GM12864 (cell line): ENCODE data around the gene RNU7-1.
A peak's percentile ranks its signal among the peaks of the same experiment; 100 is the strongest.

ENCODE experiments used
- DNase-seq: peaks from one replicate; pipeline ENCODE4 v3.0.0-alpha.2; 2011; ENCODE audit warnings: low read depth
- H3K4me3 ChIP-seq: 2 replicates; pipeline ENCODE4 v1.5.1; 2011; ENCODE audit warnings: mild to moderate bottlenecking, low read depth, low read length, control low read depth
- TF ChIP-seq, protein P1 (sequence below): IDR thresholded peaks from 2 replicates; pipeline ENCODE4 v1.5.1; 2011; ENCODE audit warnings: low read depth, mild to moderate bottlenecking, moderate library complexity, low read length, control low read depth, inconsistent platforms; ENCODE audit errors: missing control alignments

The RNU7-1 gene

GRCh38 chr12:6928022-6928702, 15.5 kb upstream of the RNU7-1 start:
- DNase-seq: no peak
- TF ChIP-seq, protein P1, sequence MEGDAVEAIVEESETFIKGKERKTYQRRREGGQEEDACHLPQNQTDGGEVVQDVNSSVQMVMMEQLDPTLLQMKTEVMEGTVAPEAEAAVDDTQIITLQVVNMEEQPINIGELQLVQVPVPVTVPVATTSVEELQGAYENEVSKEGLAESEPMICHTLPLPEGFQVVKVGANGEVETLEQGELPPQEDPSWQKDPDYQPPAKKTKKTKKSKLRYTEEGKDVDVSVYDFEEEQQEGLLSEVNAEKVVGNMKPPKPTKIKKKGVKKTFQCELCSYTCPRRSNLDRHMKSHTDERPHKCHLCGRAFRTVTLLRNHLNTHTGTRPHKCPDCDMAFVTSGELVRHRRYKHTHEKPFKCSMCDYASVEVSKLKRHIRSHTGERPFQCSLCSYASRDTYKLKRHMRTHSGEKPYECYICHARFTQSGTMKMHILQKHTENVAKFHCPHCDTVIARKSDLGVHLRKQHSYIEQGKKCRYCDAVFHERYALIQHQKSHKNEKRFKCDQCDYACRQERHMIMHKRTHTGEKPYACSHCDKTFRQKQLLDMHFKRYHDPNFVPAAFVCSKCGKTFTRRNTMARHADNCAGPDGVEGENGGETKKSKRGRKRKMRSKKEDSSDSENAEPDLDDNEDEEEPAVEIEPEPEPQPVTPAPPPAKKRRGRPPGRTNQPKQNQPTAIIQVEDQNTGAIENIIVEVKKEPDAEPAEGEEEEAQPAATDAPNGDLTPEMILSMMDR: no peak
- peak overlapping the region; percentile 77 for H3K4me3 ChIP-seq

DNA sequence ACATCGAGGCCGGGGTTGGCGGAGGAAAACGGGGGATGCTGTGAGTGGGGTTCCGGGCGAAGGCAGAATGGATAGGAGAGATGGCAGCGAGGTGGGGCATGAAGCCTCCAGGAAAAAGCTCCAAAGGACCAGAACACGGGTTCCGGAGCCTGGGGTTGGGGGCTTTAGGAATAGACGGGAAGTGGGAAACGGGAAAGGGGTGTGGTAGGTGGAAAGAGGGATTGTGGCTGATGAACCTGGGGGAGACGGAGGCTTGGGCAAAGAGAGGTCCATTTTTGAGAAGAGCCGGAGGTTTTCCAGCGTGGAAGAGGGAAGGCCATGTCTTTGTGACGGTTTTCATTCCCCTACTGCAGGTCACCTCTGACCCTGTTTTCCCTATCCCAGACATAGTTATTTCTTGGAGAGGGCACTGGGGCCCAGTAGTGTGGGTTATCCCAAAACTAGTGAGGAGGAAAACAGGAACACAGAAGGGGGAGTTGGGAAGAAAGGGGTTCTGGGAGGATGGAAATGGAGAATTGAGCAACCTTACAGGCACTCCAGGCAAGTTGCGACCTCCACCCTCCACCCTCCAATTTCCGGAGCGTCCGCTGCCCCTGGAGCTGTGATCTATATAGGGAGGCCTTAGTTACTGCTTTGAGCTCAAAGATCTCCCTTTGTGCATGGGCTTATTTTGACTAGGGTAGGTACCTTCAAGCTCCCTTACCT, 14.8 kb upstream of the RNU7-1 start:
- DNase-seq: no peak
- peak overlapping the region; percentile 77 for H3K4me3 ChIP-seq
- TF ChIP-seq, protein P1: no peak

DNA sequence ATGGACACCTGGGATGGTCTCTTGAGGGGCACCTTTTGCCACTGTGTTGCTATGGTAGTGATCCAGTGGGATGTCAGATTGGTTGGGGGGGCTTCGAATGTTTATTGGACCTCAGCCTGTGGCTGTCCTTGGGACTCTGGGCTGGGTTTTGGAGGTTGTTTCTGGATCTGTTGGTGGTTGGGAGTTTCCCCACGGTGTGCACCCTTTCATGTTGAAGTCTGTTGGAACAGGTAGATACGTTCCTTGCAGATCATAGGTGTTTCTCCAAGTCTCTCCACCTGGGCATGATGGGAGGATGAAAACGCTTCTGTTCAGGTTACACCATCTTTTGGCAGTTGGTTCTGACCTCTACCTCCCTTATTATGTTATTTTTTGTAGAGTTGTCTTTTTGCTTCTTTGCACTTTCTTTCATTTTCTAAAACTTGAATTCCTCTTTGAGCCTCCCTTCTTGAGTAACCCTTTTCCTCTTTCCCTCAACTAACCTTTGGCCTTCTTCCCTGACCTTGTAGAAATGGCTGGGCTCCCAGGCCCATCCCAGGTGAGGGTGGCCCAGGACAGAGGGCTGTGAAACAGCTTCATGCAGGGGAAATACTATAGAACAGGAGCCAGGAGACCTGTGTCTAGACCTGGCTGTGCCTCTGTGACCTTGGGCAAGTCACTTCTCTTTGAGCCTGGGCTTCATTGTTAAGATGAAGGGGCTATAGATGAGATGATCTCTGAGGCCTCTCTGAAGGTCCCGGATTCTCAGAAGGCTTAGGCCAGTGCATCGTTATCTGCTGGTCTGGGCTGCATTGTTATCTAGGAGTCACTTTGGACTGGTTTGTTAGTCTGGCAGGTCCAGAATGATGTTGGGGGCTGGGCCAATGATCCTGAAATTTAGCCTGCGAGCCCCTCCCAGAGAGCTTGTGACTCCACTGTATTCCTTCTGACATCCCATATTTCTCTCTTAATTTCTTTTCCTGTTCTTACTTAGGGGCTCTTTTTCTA, 13.9 kb upstream of the RNU7-1 start:
- TF ChIP-seq, protein P1: no peak
- no peak for DNase-seq
- peak overlapping the region; percentile 77 for H3K4me3 ChIP-seq

GRCh38 chr12:6932766-6933165, 10.8 kb upstream of the RNU7-1 start:
- no peak for DNase-seq
- TF ChIP-seq, protein P1: no peak
- H3K4me3 ChIP-seq: no peak overlapping the region

DNA sequence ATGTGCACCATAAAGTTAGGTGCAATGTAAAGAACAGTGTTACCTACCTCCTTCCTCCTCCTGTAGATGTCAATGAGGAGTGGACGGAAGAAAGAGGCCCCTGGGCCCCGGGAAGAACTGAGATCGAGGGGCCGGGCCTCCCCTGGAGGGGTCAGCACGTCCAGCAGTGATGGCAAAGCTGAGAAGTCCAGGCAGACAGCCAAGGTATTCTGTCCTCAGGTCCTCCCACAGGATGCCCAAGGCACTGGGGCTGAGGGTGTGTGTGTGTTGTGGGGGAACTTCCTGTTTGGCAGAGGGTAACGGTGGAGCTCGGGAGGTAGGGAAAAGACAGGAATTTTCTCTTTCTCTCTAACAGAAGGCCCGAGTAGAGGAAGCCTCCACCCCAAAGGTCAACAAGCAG, 9.5 kb upstream of the RNU7-1 start:
- TF ChIP-seq, protein P1: no peak
- no peak overlapping the region for H3K4me3 ChIP-seq
- DNase-seq: no peak

DNA sequence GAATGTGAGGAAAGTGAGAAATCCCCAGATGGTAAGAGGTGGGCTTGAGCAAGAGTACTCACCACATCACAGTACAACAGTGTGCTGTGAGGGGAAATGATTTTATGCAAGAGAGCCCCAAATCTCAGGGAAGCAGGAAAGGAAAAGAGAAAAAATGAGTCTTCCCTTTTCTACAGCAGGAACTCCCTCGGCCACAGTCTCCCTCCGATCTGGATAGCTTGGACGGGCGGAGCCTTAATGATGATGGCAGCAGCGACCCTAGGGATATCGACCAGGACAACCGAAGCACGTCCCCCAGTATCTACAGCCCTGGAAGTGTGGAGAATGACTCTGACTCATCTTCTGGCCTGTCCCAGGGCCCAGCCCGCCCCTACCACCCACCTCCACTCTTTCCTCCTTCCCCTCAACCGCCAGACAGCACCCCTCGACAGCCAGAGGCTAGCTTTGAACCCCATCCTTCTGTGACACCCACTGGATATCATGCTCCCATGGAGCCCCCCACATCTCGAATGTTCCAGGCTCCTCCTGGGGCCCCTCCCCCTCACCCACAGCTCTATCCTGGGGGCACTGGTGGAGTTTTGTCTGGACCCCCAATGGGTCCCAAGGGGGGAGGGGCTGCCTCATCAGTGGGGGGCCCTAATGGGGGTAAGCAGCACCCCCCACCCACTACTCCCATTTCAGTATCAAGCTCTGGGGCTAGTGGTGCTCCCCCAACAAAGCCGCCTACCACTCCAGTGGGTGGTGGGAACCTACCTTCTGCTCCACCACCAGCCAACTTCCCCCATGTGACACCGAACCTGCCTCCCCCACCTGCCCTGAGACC, 8.0 kb upstream of the RNU7-1 start:
- peak overlapping the region; percentile 82 for H3K4me3 ChIP-seq
- no peak for DNase-seq
- TF ChIP-seq, protein P1: no peak
